Measurements from ENCODE around the gene ARHGAP24. TPM values are rescaled to one million over a fixed set of nuclear protein-coding genes. Genes with fewer than 3 reads are reported as not detected.

The ARHGAP24 gene
- total RNA-seq, 1 experiment from 2014 or later: 17.4 TPM

DNA sequence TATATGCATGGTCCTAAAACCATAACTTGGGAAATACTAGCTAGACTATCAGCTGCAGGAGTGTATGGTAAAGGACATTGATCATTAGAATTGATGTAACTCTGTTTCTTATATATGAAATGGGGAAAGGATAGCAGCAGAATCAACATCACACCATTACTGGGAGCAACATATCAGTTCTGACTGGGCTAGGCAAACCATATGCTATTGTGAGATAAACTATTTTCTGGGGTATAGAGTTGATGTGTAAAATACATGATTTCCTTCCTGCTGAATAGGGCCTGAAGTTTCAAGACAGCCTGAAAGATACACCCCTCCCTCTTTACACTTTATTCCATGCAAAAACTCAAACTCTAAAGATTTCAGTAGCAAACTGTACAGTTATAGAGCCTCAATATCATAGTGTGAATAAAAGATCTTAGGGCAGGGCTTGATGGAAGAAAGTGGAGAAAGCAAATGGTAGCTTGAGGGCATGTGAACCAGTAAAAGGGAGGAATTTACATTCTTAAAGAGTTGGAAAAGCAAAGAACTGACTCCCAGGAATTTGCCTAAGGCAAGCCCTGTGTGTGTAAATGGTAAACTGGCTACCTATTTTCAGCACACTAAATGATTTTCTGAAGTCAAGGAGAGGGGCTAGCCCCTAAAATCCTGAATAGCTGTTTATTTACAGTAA is 480.8 kb downstream of the ARHGAP24 start:
- H3K4me1 ChIP-seq (ENCODE audit: control insufficient read depth, insufficient read depth, low read length): peaks cover 23% of the 10 kb centered on the region
- no peaks in the 10 kb centered on the region for H3K36me3 ChIP-seq (ENCODE audit: control insufficient read depth, insufficient read depth, low read length)
- DNase-seq (ENCODE audit: low read depth, low spot score) (no peak), ATAC-seq (no peak)
- no peaks in the 10 kb centered on the region for H3K9me3 ChIP-seq (ENCODE audit: control insufficient read depth, insufficient read depth, low read depth, low read length)
- TF ChIP-seq POLR2AphosphoS5 (IDR thresholded peaks at IDR 0.05; ENCODE audit: low read depth, low read length): no peak
- BruUV-seq (replicated peaks): no TSS peak
- in situ Hi-C loops (cut with HindIII; ENCODE audit: low pct_unique_long_range_greater_than_20kb, low sequenced_read_pairs) (no loop called here), intact Hi-C loops (cut with micrococcal nuclease; ENCODE audit: unreplicated experiment) (no loop called here)
- H3K27me3 ChIP-seq (ENCODE audit: control insufficient read depth, insufficient read depth, low read length): no peaks in the 10 kb centered on the region
- POLR2A ChIA-PET: no interaction called here
- H3K4me3 ChIP-seq (ENCODE audit: low read depth in 2 of 2, low read length in 2 of 2): no peak overlapping the region
- CTCF ChIA-PET: interaction anchor here (0.8 kb wide), 1 partner anchor 9 kb away, joined by 4 read pairs; no protein-coding TSS in a partner anchor
- peak overlapping the region; percentile 36; the same call in 1 of the 2 replicates for H3K27ac ChIP-seq (ENCODE audit: low read length)

DNA sequence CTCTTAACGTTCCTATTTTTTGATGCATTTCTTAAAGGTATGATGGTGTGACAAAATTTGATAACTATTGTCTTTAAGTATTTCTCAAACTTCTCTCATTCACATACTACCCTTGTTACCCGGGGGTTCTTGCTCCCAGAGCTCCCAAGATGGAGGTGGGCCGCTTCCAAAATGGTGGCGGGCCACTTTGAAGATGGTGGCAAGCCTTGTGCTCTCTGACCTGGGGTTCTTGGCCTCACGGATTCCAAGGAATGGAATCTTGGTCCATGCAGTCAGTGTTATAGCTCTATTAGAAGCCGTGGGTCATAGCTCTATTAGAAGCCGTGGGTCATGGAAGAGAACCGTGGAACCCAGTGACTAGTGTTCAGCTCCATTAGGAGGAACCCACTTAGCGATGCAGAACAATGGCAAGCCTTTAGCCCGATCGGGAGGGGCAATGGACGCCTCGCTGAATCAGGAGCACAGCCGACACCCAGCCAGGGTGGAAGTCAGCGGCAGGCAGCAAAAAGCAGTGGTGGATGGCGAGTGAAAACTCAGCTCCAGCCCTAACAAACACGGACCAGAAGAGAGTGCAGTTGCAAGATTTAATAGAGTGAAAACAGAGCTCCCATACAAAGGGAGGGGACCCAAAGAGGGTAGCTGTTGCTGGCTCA is 481.5 kb downstream of the ARHGAP24 start:
- Histone ChIP-seq H3K4me1 (ENCODE audit: control insufficient read depth, insufficient read depth, low read length) (peaks cover 23% of the 10 kb centered on the region), H3K27ac (ENCODE audit: low read length) (peak overlapping the region; percentile 36; the same call in 1 of the 2 replicates), H3K9me3 (ENCODE audit: control insufficient read depth, insufficient read depth, low read depth, low read length) (no peaks in the 10 kb centered on the region), H3K4me3 (ENCODE audit: low read depth in 2 of 2, low read length in 2 of 2) (no peak overlapping the region), H3K36me3 (ENCODE audit: control insufficient read depth, insufficient read depth, low read length) (no peaks in the 10 kb centered on the region), H3K27me3 (ENCODE audit: control insufficient read depth, insufficient read depth, low read length) (no peaks in the 10 kb centered on the region)
- ChIA-PET CTCF (interaction anchor here (0.8 kb wide), 1 partner anchor 8 kb away, joined by 4 read pairs; no protein-coding TSS in a partner anchor), POLR2A (no interaction called here)
- DNase-seq (ENCODE audit: low read depth, low spot score): no peak
- TF ChIP-seq POLR2AphosphoS5 (IDR thresholded peaks at IDR 0.05; ENCODE audit: low read depth, low read length): no peak
- no peak for ATAC-seq
- in situ Hi-C loops (cut with HindIII; ENCODE audit: low pct_unique_long_range_greater_than_20kb, low sequenced_read_pairs): no loop called here
- BruUV-seq (replicated peaks): no TSS peak
- intact Hi-C loops (cut with micrococcal nuclease; ENCODE audit: unreplicated experiment): no loop called here

DNA sequence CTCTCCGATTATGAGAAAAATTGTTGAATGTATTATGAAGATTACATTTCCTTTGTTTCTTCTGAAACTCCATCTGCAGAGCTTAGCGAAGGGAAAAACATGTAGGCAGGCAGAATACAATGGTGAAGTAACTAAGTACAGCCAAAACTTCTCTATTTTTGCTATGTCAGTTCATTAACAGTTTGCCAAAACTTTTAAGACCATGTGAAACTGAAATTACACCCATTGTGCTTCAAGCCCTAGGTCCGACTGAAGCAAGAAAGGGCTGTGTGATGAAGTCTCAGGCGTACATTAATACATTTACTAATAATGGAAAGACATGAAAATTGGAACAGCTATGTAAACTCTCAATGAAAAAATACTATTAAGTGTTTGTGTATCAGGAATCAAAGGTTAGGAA is 486.9 kb downstream of the ARHGAP24 start:
- Histone ChIP-seq H3K4me3 (ENCODE audit: low read depth in 2 of 2, low read length in 2 of 2) (no peak overlapping the region), H3K27me3 (ENCODE audit: control insufficient read depth, insufficient read depth, low read length) (no peaks in the 10 kb centered on the region), H3K4me1 (ENCODE audit: control insufficient read depth, insufficient read depth, low read length) (no peaks in the 10 kb centered on the region; the same call in 1 of the 2 replicates), H3K9me3 (ENCODE audit: control insufficient read depth, insufficient read depth, low read depth, low read length) (no peaks in the 10 kb centered on the region), H3K36me3 (ENCODE audit: control insufficient read depth, insufficient read depth, low read length) (no peaks in the 10 kb centered on the region; the same call in 1 of the 2 replicates), H3K27ac (ENCODE audit: low read length) (no peak overlapping the region)
- intact Hi-C loops (cut with micrococcal nuclease; ENCODE audit: unreplicated experiment) (loop anchor here (10.0 kb wide), 1 partner anchor 877 kb away; no protein-coding TSS in a partner anchor), in situ Hi-C loops (cut with HindIII; ENCODE audit: low pct_unique_long_range_greater_than_20kb, low sequenced_read_pairs) (no loop called here)
- POLR2A ChIA-PET: no interaction called here
- no peak for TF ChIP-seq POLR2AphosphoS5 (IDR thresholded peaks at IDR 0.05; ENCODE audit: low read depth, low read length)
- no peak for TF ChIP-seq TCF7L2 (IDR thresholded peaks at IDR 0.05; ENCODE audit: low read depth, low read length)
- TF ChIP-seq, protein P1, sequence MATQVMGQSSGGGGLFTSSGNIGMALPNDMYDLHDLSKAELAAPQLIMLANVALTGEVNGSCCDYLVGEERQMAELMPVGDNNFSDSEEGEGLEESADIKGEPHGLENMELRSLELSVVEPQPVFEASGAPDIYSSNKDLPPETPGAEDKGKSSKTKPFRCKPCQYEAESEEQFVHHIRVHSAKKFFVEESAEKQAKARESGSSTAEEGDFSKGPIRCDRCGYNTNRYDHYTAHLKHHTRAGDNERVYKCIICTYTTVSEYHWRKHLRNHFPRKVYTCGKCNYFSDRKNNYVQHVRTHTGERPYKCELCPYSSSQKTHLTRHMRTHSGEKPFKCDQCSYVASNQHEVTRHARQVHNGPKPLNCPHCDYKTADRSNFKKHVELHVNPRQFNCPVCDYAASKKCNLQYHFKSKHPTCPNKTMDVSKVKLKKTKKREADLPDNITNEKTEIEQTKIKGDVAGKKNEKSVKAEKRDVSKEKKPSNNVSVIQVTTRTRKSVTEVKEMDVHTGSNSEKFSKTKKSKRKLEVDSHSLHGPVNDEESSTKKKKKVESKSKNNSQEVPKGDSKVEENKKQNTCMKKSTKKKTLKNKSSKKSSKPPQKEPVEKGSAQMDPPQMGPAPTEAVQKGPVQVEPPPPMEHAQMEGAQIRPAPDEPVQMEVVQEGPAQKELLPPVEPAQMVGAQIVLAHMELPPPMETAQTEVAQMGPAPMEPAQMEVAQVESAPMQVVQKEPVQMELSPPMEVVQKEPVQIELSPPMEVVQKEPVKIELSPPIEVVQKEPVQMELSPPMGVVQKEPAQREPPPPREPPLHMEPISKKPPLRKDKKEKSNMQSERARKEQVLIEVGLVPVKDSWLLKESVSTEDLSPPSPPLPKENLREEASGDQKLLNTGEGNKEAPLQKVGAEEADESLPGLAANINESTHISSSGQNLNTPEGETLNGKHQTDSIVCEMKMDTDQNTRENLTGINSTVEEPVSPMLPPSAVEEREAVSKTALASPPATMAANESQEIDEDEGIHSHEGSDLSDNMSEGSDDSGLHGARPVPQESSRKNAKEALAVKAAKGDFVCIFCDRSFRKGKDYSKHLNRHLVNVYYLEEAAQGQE (IDR thresholded peaks at IDR 0.05; ENCODE audit: insufficient read depth in 1 of 2, low read depth in 2 of 2, low read length in 1 of 2): no peak
- TF ChIP-seq, protein P2, sequence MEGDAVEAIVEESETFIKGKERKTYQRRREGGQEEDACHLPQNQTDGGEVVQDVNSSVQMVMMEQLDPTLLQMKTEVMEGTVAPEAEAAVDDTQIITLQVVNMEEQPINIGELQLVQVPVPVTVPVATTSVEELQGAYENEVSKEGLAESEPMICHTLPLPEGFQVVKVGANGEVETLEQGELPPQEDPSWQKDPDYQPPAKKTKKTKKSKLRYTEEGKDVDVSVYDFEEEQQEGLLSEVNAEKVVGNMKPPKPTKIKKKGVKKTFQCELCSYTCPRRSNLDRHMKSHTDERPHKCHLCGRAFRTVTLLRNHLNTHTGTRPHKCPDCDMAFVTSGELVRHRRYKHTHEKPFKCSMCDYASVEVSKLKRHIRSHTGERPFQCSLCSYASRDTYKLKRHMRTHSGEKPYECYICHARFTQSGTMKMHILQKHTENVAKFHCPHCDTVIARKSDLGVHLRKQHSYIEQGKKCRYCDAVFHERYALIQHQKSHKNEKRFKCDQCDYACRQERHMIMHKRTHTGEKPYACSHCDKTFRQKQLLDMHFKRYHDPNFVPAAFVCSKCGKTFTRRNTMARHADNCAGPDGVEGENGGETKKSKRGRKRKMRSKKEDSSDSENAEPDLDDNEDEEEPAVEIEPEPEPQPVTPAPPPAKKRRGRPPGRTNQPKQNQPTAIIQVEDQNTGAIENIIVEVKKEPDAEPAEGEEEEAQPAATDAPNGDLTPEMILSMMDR (IDR thresholded peaks at IDR 0.05): no peak
- TF ChIP-seq SIN3A (IDR thresholded peaks at IDR 0.05; ENCODE audit: borderline replicate concordance, insufficient read depth, low read depth, low read length): no peak
- no TSS peak for BruUV-seq (replicated peaks)
- CTCF ChIA-PET: no interaction called here
- no peak for ATAC-seq
- DNase-seq (ENCODE audit: low read depth, low spot score): no peak
